GM12865 (cell line): ENCODE measurements around the gene EFNA1.
"Not testable (repeated sequence)": the region's sequence is repeated elsewhere in the genome, so short reads cannot be mapped to it uniquely, and the experiment has no call there.

Source experiments
- DNase-seq: peaks from one replicate; pipeline ENCODE4 v3.0.0; 2010; ENCODE audit warnings: low read depth
- H3K4me3 ChIP-seq: 2 replicates; pipeline ENCODE4 v1.5.1; 2011; ENCODE audit warnings: mild to moderate bottlenecking, low read depth, low read length, control low read depth
- TF ChIP-seq, protein P1 (sequence below): IDR thresholded peaks from 2 replicates; pipeline ENCODE4 v1.5.1; 2011; ENCODE audit warnings: low read length, control low read depth, low read depth, inconsistent platforms; ENCODE audit not compliant: insufficient read depth; ENCODE audit errors: missing control alignments

Gene EFNA1

DNA sequence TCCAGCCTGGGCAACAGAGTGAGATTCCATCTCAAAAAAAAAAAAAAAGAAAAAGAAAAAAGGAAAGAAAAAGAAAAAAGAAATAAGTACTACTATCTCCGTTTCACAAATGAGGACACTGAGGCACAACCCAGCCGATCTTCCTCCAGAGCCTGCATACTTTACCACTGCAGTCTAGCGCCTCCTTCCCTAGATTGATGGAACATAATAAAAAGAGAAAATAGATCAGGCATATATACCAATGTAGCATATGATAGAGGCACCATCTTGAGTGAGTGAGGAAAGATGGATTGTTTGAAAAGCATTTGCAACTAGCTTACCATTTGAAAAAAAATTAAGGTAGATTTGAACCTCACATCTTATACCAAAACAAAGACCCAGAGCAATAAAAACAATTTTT lies 17.8 kb downstream of the EFNA1 start:
- DNase-seq = no peak
- TF ChIP-seq, protein P1, sequence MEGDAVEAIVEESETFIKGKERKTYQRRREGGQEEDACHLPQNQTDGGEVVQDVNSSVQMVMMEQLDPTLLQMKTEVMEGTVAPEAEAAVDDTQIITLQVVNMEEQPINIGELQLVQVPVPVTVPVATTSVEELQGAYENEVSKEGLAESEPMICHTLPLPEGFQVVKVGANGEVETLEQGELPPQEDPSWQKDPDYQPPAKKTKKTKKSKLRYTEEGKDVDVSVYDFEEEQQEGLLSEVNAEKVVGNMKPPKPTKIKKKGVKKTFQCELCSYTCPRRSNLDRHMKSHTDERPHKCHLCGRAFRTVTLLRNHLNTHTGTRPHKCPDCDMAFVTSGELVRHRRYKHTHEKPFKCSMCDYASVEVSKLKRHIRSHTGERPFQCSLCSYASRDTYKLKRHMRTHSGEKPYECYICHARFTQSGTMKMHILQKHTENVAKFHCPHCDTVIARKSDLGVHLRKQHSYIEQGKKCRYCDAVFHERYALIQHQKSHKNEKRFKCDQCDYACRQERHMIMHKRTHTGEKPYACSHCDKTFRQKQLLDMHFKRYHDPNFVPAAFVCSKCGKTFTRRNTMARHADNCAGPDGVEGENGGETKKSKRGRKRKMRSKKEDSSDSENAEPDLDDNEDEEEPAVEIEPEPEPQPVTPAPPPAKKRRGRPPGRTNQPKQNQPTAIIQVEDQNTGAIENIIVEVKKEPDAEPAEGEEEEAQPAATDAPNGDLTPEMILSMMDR = no peak

DNA sequence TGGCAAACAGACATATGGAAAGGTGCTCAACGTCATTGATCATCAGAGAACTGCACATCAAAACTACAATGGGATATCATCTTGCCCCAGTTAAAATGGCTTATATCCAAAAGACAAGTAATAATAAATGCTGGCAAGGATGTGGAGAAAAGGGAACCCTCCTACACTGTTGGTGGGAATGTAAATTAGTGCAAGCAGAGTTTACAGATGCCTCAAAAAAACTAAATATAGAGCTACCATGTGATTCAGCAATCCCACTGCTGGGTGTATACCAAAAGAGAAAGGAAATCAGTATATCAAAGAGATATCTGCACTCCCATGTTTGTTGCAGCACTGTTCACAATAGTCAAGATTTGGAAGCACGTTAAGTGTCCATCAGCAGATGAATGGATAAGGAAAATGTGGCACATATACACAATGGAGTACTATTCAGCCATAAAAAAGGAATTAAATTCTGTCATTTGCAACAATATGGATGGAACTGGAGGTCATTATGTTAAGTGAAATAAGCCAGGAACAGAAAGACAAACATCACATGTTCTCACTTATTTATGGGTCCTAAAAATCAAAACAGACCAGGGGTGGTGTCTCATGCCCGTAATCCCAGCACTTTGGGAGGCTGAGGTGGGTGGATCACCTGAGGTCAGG lies 28.4 kb downstream of the EFNA1 start:
- not testable (repeated sequence) for DNase-seq, H3K4me3 ChIP-seq

More for the DNA sequence above, 17.8 kb downstream of the EFNA1 start:
- H3K4me3 ChIP-seq = no peak overlapping the region

- DNase-seq = no peak
- TF ChIP-seq, protein P1 = no peak
Observed at GRCh38 chr1:155158991-155159390, 31.3 kb downstream of the EFNA1 start.

DNA sequence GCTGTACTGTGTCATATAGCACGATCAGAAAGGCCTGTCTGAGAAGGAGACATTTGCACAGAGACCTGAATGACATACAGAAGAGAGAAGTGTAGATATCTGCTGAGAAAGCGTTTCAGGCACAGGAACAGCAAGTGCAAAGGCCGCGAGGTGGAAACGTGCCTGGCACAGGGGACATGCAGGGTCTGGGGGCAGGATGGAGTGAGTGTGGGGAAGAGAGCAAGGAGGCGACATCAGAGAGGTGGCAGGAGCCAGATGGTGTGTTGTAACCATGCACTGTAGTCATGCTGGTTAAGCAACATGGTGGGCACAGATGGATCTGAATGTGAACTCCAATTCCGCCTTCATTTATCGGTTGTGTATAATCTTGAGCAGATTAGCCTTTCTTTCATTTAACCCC lies 32.5 kb downstream of the EFNA1 start:
- TF ChIP-seq, protein P1 = no peak
- no peak for DNase-seq
- H3K4me3 ChIP-seq = no peak overlapping the region

More at GRCh38 chr1:155158991-155159390, 31.3 kb downstream of the EFNA1 start:
- no peak overlapping the region for H3K4me3 ChIP-seq

DNA sequence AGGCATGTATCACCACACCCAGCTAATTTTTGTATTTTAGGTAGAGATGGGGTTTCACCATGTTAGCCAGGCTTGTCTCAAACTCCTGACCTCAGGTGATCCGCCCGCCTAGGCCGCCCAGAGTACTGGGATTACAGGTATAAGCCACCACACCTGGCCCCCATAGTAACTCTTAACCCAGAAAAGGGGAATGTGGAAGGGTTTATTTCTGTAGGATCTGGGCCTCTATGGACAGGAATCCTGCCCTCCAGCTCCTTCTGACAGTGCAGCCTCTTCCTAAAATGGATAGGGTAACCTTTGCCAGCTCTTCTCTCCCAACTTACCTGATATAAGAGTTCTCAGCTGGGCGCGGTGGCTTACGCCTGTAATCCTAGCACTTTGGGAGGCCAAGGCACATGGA lies 35.0 kb downstream of the EFNA1 start:
- not testable (repeated sequence) for H3K4me3 ChIP-seq, DNase-seq

DNA sequence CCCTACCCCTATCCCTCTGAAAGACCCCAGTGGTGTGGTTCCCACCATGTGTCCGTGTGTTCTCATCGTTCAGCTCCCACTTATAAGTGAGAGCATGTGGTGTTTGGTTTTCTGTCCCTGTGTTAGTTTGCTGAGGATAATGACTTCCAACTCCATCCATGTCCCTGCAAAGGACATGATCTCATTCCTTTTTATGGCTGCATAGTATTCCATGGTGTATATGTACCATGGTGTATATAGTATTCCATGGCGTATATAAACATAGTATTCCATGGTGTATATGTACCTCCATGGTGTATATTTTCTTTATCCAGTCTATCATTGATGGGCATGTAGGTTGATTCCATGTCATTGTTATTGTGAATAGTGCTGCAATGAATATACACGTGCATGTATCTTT lies 36.1 kb downstream of the EFNA1 start:
- H3K4me3 ChIP-seq, DNase-seq: not testable (repeated sequence)

DNA sequence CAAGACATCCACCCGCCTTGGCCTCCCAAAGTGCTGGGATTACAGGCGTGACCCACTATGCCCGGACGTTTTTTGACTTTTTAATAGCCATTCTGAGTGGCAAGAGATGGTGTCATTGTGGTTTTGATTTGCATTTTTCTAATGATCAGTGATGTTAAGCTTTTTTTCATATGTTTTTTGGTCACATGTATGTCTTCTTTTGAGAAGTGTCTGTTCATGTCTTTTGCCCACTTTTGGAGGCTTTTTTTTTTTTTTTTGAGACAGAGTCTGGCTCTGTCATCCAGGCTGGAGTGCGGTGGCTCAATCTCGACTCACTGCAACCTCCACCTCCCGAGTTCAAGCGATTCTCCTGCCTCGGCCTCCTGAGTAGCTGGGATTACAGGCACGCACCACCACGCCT lies 36.9 kb downstream of the EFNA1 start:
- not testable (repeated sequence) for DNase-seq, H3K4me3 ChIP-seq

- no peak overlapping the region for H3K4me3 ChIP-seq
- DNase-seq = no peak
- TF ChIP-seq, protein P1 = no peak
Observed at GRCh38 chr1:155166051-155166470, 38.4 kb downstream of the EFNA1 start.

DNA sequence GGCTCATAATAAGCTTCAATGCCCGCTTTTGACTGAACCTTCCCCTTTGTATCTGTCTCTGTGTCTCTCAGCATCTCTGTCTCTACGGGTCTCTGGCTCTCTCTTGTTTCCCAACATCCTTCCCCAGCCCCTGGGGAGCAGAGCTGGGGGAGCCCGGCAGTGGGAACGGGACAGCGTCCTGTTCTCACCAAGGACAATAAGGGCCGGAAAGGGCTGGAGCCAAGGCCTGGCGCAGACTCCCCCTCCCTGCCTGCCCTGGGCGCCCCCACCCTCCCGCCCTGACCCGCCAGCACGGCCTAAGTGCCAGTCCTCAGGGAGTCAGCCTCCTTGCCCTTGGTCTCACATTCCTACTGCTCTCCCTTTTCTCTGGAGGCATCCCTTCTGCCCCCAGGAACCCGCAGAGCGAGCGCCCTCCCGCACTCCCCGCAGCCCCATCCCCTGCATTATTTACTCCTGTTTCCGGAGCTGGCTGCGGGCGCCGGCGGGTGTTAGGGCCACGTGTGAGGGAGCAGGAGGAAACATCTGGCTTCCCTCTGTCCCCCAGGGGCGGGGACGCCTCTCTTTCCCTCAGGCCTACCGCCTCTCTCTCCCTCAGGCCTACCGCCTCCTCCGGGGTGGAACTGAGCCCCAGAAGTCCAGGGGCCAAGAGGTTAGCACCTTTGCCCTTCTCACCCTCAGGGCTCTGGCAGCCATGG lies 38.9 kb downstream of the EFNA1 start:
- no peak overlapping the region for H3K4me3 ChIP-seq
- no peak for DNase-seq
- TF ChIP-seq, protein P1 = no peak
